Activated CD4-positive, CD25-positive, alpha-beta regulatory T cell treated with anti-CD3 and anti-CD28 coated beads, Interleukin-2, amount 50 U/mL, for 24 hours (primary cell): ENCODE results near the gene PTPRJ.
A peak's percentile ranks its signal among the peaks of the same experiment; 100 is the strongest.

Experiments used
- ATAC-seq, 2 donors: fragments of 150-1000 bp; cut with Tn5 transposase; one replicate each; pipeline ENCODE4 v1.10.0; 2021; ENCODE audit warnings: mild to moderate bottlenecking in 1 of 2, moderate library complexity in 1 of 2

PTPRJ gene

DNA sequence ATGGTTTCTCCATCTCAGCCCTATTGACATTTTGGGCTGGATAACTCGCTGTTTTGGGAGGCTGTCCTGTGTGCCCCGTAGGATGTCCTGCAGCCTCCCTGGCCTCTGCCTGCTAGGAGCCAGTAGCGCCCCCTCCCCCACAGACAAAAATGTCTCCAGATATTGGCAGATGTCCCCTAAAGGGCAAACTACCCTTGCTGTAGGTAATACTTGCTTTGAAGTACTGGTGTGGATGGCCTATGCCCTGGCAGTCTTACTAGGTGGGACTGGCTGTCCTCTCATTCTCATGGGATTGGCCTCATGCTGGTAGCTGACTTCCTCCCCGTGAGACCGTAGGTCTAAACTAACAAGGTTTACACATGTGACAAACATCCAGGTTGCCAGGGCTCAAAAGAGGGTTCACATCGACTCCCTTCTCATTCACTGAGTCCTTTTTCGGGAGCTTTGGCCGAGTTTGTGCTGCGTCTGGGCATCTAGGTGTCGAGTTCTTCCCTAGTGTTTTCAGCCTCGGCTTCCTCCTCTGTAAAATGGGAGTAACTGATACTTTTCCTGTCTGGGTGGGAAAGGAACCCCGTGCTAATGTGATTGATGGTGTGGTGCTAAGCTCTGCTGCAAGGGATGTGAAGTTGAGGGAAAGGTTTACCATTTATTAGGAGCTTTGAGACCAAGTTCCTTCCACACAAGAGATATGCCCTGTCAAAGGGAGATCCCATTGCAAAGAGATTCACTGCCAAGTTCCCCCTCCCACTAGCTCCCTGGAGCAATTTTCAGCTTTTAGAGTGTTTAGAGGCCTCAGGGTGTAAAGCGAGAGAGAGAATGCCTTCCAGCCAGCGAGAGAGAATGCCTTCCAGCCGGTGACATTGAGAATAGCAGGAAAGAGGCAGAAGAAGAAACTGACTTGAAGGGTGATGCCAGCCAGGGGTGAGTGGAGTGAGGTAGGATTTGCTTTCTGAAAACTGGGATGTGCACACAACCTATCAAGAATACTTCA is 17.0 kb downstream of the PTPRJ start:
- ATAC-seq = no peak

GRCh38 chr11:47998345-47998732 is 18.0 kb downstream of the PTPRJ start:
- no peak for ATAC-seq

GRCh38 chr11:47998733-47999359 is 18.5 kb downstream of the PTPRJ start:
- ATAC-seq = no peak

DNA sequence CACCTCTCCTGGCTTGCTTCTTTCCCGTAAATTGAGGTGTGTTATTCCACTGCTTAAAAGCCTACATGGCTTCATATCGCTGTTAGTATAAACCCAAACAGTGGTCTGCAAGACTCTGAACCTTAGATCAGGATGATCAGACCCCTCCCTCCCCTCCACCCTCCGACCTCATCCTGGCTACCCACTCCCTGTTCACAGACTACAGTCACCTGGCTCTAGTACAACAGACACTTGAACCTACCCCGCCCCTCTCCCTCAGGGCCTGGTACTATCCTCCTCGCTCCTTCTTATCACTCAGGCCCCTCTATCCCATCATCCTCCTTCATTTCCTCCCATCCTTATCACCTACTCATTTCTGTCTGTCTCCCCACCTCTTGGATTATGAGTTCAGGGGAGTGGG is 20.1 kb downstream of the PTPRJ start:
- ATAC-seq = no peak

DNA sequence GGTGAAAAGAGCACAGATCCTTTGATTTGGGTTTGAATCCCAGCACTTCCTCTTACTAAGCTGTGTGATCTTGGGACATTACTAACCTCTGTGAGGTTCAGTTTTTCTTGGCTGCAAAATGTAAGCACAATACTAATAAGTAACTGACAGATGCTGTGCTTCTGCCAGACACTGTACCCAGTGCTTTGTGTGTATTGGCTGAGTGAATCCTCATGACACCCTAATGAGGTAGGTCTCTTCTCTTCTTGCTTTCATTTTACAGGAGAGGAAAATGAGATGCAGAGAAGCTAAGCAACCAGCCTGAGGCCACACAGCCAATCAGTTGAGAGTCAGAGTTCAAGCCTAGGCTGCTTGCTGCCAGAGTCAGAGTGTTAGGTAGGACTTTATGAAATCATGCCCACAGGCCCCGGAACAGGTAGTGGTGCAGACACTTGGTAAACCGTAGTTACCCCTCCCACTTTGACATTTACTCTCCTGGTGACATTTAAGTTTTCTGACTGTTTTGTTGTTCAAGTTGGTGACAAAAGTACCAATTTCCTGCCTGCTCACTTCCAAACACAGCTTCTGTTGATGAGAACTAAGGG is 21.2 kb downstream of the PTPRJ start:
- ATAC-seq = peak; percentile 88

- no peak for ATAC-seq
Measured at GRCh38 chr11:48002561-48002960, 22.2 kb downstream of the PTPRJ start.

- no peak for ATAC-seq
Measured at GRCh38 chr11:48003926-48004325, 23.6 kb downstream of the PTPRJ start.

DNA sequence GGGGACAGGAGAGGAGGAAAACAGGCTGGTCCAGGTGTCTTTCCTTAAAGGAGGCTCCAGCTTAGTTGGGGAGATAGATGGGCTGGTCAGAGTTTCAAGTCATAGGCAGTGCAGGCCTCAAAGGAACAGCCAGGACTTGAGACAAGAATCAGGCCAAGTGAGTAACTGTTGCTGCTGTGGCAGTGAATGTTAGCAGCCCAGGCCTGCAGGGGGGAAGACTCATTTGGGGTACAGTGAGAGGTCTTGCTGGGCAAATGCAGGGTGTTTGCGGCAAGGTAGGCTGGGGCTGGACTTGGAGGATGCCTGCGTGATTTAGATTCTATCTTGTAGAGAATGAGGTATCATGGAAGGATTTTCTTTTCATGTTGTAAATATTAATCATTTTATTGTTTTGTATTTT is 24.1 kb downstream of the PTPRJ start:
- no peak for ATAC-seq

DNA sequence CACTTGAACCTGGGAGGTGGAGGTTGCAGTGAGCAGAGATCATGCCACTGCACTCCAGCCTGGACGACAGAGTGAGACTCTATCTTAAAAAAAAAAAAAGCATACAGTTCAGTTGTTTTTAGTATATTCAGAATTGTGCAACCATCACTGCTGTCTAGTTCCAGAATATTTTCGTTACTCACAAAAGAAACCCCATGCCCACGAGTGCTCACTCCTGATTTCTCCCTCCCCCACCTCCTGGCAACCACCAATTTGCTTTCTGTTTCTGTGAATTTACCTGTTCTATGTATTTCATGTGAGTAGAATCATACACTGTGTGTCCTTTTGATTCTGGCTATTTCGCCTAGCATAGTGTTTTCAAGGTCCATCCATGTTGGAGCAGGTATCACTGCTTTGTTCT is 24.8 kb downstream of the PTPRJ start:
- peak; percentile 3 to 5 for ATAC-seq

- no peak for ATAC-seq
Measured at GRCh38 chr11:48005831-48006270, 25.5 kb downstream of the PTPRJ start.

- ATAC-seq = peak; percentile 42 to 53
Measured at GRCh38 chr11:48006301-48006992, 26.1 kb downstream of the PTPRJ start.

- no peak for ATAC-seq
Measured at GRCh38 chr11:48007677-48008076, 27.3 kb downstream of the PTPRJ start.

DNA sequence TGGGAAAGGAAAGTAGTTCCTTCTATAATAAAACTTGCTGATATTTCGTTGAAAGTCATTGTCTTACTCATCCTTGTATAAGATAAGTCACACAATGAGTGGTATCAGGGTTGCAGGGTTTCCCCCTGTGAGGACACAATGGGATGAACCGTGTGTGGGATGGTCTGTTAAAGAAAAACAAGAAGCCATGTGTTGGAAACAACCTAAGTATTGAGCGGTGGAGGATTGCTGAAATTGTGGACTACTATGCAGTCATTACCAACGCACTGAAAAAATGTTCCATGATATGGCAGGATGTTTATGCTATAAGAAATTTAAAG is 28.6 kb downstream of the PTPRJ start:
- peak; percentile 55 to 59 for ATAC-seq

DNA sequence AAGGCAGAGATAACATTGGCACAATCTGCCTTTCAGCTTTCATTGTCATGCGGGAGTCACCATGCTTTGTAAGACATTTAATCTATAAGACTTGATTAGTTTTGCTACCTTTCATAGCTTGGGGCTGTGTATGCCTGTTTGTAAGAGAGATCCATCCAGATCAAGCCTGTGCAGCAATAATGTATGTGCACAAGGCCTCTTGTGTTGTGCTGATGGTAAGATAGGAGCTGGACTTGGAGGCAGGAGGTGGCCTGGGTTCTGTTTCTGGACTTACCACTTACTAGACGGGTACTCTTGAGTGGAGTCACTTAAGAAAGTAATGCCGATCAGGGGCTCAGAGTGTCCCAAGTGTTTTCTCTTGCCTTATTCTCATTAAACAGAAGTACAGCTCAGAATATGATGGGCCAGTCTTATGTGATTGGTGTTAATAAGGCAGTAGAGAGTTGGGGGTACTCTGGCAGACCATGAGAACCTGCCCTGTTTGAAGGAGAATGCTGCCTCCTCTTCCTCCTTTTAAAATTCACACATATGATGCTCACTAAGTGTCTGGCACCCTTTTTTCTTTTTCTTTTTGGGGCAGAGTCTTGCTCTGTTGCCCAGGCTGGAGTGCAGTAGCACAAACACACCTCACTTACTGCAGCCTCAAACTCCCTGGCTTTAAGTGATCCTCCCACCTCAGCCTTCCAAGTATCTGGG is 30.9 kb downstream of the PTPRJ start:
- no peak for ATAC-seq

- ATAC-seq = peak; percentile 74 to 75
Measured at GRCh38 chr11:48011798-48012391, 31.5 kb downstream of the PTPRJ start.

- peak; percentile 3 to 6 for ATAC-seq
Measured at GRCh38 chr11:48013269-48013901, 33.0 kb downstream of the PTPRJ start.

GRCh38 chr11:48014917-48015316 is 34.6 kb downstream of the PTPRJ start:
- no peak for ATAC-seq

- peak; percentile 23 to 31 for ATAC-seq
Measured at GRCh38 chr11:48017105-48017830, 36.9 kb downstream of the PTPRJ start.

DNA sequence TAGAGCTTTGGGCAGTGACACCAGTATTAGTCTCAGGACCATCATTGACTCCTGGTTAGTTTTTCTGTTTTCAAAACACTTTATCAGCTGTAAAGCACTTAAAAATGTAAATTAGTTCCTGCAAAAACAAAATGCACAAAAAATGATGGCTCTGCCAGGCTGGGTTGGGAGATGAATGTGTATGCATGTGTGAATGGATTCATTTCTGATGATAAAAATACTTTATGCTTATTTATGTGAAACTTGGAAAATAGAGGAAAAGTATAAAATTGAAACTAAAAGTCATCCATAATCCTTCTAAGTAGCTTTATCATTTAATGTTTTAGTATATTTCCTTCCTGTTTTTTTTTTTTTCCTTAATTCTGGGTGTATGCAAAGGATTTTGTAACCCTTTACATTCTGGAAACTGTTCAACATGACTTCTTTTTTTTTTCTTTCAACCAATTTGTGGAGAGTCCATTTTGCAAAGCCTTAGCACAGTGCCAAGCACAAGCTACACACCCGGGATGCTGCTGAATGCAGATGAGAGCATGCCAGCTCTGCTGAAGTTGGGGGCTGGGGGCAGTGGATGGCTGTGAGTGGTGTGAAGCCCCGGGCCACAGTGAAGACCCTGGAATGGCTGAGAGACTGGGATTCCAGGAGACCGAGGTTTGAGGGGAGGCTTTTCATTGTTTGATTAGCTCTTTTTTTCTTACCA is 37.6 kb downstream of the PTPRJ start:
- ATAC-seq = no peak

GRCh38 chr11:48018528-48019216 is 38.3 kb downstream of the PTPRJ start:
- ATAC-seq = no peak
